Osteocyte (in vitro differentiated cells): ENCODE measurements around the gene TEX14. TPM values are rescaled to one million over a fixed set of nuclear protein-coding genes. Genes with fewer than 3 reads are reported as not detected.
"Not testable (repeated sequence)": the region's sequence is repeated elsewhere in the genome, so short reads cannot be mapped to it uniquely, and the experiment has no call there.

ENCODE experiments used
- DNase-seq: peaks from one replicate; pipeline ENCODE4 v3.0.0; 2021; ENCODE audit warnings: mixed read lengths; ENCODE audit not compliant: unreplicated experiment; ENCODE audit errors: extremely low spot score
- H3K27ac Mint-ChIP-seq: one replicate; pipeline ENCODE4 v1.8.0; 2021; ENCODE audit warnings: mild to moderate bottlenecking, mixed read lengths; ENCODE audit not compliant: unreplicated experiment
- H3K27me3 Mint-ChIP-seq: one replicate; pipeline ENCODE4 v1.8.0; 2021; ENCODE audit warnings: mixed read lengths; ENCODE audit not compliant: unreplicated experiment
- H3K36me3 Mint-ChIP-seq: one replicate; pipeline ENCODE4 v1.8.0; 2021; ENCODE audit warnings: mixed read lengths; ENCODE audit not compliant: unreplicated experiment
- H3K4me1 Mint-ChIP-seq: one replicate; pipeline ENCODE4 v1.8.0; 2021; ENCODE audit warnings: mixed read lengths; ENCODE audit not compliant: unreplicated experiment
- H3K4me3 Mint-ChIP-seq: one replicate; pipeline ENCODE4 v1.8.0; 2021; ENCODE audit warnings: mild to moderate bottlenecking, moderate library complexity, mixed read lengths; ENCODE audit not compliant: unreplicated experiment
- H3K9me3 Mint-ChIP-seq: one replicate; pipeline ENCODE4 v1.8.0; 2021; ENCODE audit warnings: mixed read lengths; ENCODE audit not compliant: unreplicated experiment
- total RNA-seq: library from RNA; stranded (reverse); gene quantifications from 2 replicates; pipeline ENCODE4 v1.2.1, GENCODE V29; 2021
- TF ChIP-seq, protein P1 (sequence below): fragments of 200-600 bp; sonication (generic); IDR thresholded peaks from 2 replicates; pipeline ENCODE4 v1.5.0; 2021; ENCODE audit warnings: antibody characterized with exemption, mild to moderate bottlenecking, moderate library complexity

The TEX14 gene
- total RNA-seq, 1 donor from 2014 or later, result 0.27 TPM

DNA sequence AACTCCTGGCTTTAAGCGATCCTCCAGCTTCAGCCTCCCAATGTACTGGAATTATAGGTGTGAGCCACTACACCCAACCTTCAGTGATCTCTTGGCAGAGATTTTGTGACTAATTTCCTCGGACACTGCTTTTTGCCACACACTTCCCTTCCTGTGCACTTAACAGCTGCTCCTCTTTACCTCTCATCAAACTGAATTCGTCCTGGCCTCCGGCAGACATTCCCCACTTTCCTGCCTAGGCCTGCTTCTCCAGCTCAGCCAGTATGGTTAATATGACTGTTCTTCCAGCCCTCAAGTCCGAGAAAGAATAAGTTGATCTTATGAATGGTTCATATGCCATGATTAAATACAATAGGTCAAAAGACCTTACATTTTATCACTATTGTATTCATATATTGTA lies 108.4 kb downstream of the TEX14 start:
- Mint-ChIP-seq H3K27ac (no peak overlapping the region), H3K27me3 (peaks cover 31% of the 10 kb centered on the region), H3K4me3 (no peak overlapping the region), H3K4me1 (peaks cover 5% of the 10 kb centered on the region), H3K9me3 (no peaks in the 10 kb centered on the region), H3K36me3 (no peaks in the 10 kb centered on the region)
- TF ChIP-seq, protein P1, sequence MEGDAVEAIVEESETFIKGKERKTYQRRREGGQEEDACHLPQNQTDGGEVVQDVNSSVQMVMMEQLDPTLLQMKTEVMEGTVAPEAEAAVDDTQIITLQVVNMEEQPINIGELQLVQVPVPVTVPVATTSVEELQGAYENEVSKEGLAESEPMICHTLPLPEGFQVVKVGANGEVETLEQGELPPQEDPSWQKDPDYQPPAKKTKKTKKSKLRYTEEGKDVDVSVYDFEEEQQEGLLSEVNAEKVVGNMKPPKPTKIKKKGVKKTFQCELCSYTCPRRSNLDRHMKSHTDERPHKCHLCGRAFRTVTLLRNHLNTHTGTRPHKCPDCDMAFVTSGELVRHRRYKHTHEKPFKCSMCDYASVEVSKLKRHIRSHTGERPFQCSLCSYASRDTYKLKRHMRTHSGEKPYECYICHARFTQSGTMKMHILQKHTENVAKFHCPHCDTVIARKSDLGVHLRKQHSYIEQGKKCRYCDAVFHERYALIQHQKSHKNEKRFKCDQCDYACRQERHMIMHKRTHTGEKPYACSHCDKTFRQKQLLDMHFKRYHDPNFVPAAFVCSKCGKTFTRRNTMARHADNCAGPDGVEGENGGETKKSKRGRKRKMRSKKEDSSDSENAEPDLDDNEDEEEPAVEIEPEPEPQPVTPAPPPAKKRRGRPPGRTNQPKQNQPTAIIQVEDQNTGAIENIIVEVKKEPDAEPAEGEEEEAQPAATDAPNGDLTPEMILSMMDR, result no peak
- no peak for DNase-seq

DNA sequence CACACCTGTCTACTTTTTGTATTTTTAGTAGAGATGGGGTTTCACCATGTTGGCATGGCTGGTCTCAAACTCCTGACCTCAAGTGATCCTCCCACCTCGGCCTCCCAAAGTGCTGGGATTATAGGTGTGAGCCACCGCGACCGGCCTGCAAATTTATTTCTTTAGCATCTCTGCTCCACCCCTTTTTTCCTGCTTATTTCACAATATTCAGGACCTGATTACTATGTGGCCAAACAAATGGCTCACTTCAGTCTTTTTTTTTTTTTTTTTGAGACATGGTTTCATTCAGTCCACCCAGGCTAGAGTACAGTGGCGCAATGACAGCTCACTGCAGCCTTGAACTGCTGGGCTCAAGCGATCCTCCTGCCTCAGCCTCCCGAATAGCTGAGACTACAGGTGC lies 109.1 kb downstream of the TEX14 start:
- not testable (repeated sequence) for DNase-seq, H3K4me3 Mint-ChIP-seq, H3K9me3 Mint-ChIP-seq, H3K36me3 Mint-ChIP-seq, H3K4me1 Mint-ChIP-seq, H3K27ac Mint-ChIP-seq
- peaks cover 36% of the 10 kb centered on the region for H3K27me3 Mint-ChIP-seq

DNA sequence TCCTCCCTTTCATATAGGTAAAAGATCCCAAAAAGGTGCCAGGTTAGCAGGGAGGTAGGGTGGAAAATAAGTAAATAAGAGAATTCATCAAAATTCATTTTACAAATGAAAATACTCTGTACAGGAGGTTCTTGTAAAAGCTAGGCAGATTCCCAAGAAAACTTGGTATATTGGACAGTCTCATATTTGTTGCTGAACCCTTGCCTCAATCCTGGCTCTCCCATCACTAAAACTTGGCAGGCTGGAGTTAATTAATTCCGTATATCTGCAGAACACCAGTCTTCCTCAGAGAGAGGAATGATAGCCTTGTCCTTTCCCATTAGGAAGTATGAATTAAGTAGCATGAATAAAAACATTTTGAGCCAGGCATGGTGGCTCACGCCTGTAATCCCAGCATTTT lies 111.2 kb downstream of the TEX14 start:
- Mint-ChIP-seq H3K4me3 (no peak overlapping the region), H3K4me1 (peaks cover 2% of the 10 kb centered on the region), H3K36me3 (no peaks in the 10 kb centered on the region), H3K27me3 (peaks cover 29% of the 10 kb centered on the region), H3K27ac (no peak overlapping the region), H3K9me3 (no peaks in the 10 kb centered on the region)
- TF ChIP-seq, protein P1, result no peak
- no peak for DNase-seq

DNA sequence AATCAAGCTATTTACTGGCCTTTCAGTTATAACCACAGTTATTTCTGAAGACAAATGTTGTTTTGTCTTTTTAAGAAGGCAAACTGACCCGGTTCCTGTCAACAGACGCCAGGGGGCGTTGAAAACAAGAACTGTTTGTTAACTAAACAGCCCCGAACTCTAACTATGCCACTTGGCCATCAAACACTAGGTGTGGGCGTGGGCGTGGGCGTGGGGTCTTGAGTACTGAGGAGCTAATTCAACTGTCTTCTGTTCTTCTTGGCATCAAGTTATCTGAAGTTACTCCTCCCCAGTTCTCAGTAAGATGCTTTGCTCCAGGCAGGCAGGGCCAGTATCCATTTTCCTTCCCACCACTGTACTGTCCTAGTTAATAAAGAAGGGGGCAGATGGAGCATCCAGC lies 114.1 kb downstream of the TEX14 start:
- DNase-seq, result no peak
- TF ChIP-seq, protein P1, result peak; percentile 59
- Mint-ChIP-seq H3K9me3 (no peaks in the 10 kb centered on the region), H3K4me1 (peaks cover 6% of the 10 kb centered on the region), H3K27ac (no peak overlapping the region), H3K27me3 (peaks cover 16% of the 10 kb centered on the region), H3K4me3 (no peak overlapping the region), H3K36me3 (no peaks in the 10 kb centered on the region)

DNA sequence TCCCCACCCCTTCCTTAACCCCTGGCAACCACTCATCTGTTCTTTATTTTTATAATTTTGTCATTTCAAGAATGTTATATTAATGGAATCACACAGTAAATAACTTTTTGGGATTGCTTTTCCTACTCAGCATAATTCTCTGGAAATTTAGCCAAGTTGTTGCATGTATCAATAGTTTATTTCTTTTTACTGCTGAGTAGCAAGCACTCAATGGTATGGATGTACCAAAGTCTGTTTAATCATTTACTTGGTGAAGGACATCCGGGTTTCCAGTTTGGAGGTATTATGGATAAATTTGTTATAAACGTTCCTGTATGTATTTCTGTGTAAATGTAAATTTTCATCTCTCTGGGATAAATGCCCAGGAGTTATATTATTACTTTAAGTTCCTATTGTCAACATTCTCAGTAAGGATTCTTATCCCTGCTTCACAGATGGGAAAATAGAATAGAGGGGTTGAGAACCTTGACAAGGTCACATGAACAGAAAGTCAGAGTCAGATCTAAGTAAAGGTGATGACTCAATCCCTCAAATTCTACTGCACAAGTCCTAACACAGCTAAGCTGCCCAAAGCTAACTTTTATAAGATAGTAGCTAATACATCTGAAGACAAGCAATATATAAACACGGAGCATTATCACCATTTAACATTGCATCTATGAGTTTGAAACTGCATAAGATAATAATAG lies 115.0 kb downstream of the TEX14 start:
- no peak overlapping the region for H3K27ac Mint-ChIP-seq
- no peak for DNase-seq
- peaks cover 16% of the 10 kb centered on the region for H3K27me3 Mint-ChIP-seq
- no peaks in the 10 kb centered on the region for H3K36me3 Mint-ChIP-seq
- peaks cover 6% of the 10 kb centered on the region for H3K4me1 Mint-ChIP-seq
- H3K9me3 Mint-ChIP-seq, result no peaks in the 10 kb centered on the region
- no peak overlapping the region for H3K4me3 Mint-ChIP-seq
- TF ChIP-seq, protein P1, result no peak
